Lower leg skin (tissue), 4 donors: ENCODE results near the gene ACOT6. TPM values are rescaled to one million over a fixed set of nuclear protein-coding genes. Genes with fewer than 3 reads are reported as not detected.
"Not testable (repeated sequence)": the region's sequence is repeated elsewhere in the genome, so short reads cannot be mapped to it uniquely, and the experiment has no call there.

Source experiments
- DNase-seq, 2 donors: peaks; one replicate each; pipeline ENCODE4 v3.0.0-alpha.2; 2019; ENCODE audit warnings: low spot score in 2 of 2
- H3K4me3 ChIP-seq: fragments of 200-600 bp; sonication (generic); 2 replicates; pipeline ENCODE4 v1.5.1; 2017; ENCODE audit warnings: mild to moderate bottlenecking, low read depth; ENCODE audit not compliant: poor library complexity, severe bottlenecking
- POLR2A ChIP-seq, 2 donors: fragments of 450-650 bp; IDR thresholded peaks; one replicate each; pipeline ENCODE4 v1.6.1; 2016 to 2017; ENCODE audit warnings: antibody characterized with exemption in 2 of 2, mild to moderate bottlenecking in 1 of 2, moderate library complexity in 1 of 2
- WGBS, 2 donors: methylation state at CpG; one replicate each; pipeline ENCODE4 v1.1.5; 2018; 5-methylcytosine and 5-hydroxymethylcytosine counted together
- intact Hi-C: fragments of 100-400 bp; cut with DNase I; formaldehyde crosslinking; loops from one replicate; pipeline ENCODE4 v1.15.0; 2023; ENCODE audit warnings: low total_unique reads
- total RNA-seq, 4 donors: library from RNA; depleted of rRNA; stranded (reverse); fragments of >200 nt; gene quantifications; one replicate each; pipeline ENCODE4 v1.1.0, GENCODE V29; 2016
- TF ChIP-seq, protein P1 (sequence below), 3 donors: fragments of 450-650 bp; IDR thresholded peaks; one replicate each; pipeline ENCODE4 v1.5.1; 2016; ENCODE audit warnings: antibody characterized with exemption in 3 of 3, mild to moderate bottlenecking in 3 of 3, moderate library complexity in 2 of 3

ACOT6 gene, protein sequence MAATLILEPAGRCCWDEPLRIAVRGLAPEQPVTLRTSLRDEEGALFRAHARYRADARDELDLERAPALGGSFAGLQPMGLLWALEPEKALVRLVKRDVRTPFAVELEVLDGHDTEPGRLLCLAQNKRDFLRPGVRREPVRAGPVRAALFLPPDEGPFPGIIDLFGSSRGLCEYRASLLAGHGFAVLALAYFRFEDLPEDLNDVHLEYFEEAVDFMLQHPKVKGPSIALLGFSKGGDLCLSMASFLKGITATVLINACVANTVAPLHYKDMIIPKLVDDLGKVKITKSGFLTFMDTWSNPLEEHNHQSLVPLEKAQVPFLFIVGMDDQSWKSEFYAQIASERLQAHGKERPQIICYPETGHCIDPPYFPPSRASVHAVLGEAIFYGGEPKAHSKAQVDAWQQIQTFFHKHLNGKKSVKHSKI
- total RNA-seq = under 1 TPM in 1 of 4 donors, not detected in 3; 0.45 TPM

DNA sequence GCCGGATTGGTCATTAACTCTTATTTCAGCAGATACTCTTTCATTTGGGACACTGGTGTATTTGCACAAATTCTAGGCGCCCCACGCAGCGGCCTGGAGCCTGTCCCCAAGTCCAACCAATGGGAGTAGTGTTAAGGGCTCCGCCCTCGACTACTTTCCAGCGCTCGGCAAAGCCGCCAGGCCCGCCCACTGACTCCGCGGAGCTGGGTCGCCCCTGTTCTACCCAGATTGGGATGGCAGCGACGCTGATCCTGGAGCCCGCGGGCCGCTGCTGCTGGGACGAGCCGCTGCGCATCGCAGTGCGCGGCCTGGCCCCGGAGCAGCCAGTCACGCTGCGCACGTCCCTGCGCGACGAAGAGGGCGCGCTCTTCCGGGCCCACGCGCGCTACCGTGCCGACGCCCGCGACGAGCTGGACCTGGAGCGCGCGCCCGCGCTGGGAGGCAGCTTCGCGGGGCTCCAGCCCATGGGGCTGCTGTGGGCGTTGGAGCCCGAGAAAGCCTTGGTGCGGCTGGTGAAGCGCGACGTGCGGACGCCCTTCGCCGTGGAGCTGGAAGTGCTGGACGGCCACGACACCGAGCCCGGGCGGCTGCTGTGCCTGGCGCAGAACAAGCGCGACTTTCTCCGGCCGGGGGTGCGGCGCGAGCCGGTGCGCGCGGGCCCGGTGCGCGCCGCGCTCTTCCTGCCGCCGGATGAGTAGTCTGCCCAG, at the start of gene ACOT6:
Gene ACOT6, plus strand, starts transcription at position 179 of the 707 bp plus-strand sequence. Its CDS starts 55 bp downstream, at position 234.
- peak; percentile 62 to 91 for DNase-seq

DNA sequence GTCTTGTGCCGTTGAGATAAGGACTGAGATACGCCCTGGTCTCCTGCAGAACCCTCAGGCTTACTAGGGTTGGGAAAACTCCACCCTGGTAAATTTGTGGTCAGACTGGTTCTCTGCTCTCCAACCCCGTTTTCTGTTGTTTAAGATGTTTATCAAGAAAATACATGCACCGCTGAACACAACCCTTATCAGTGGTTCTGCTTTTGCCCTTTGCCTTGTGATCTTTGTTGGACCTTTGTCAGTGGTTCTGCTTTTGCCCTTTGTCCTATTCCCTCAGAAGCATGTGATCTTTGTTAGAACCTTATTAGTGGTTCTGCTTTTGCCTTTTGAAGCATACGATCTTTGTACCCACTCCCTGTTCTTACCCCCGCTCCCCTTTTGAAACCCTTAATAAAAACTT, 49.6 kb upstream of the ACOT6 start:
- WGBS, 2 donors = 86 to 89% methylated on average over 6 of the region's 6 CpGs
- H3K4me3 ChIP-seq, intact Hi-C loops, DNase-seq: not testable (repeated sequence)

More for the DNA sequence above, at the start of gene ACOT6:
- intact Hi-C loops = no loop called here
- TF ChIP-seq, protein P1, sequence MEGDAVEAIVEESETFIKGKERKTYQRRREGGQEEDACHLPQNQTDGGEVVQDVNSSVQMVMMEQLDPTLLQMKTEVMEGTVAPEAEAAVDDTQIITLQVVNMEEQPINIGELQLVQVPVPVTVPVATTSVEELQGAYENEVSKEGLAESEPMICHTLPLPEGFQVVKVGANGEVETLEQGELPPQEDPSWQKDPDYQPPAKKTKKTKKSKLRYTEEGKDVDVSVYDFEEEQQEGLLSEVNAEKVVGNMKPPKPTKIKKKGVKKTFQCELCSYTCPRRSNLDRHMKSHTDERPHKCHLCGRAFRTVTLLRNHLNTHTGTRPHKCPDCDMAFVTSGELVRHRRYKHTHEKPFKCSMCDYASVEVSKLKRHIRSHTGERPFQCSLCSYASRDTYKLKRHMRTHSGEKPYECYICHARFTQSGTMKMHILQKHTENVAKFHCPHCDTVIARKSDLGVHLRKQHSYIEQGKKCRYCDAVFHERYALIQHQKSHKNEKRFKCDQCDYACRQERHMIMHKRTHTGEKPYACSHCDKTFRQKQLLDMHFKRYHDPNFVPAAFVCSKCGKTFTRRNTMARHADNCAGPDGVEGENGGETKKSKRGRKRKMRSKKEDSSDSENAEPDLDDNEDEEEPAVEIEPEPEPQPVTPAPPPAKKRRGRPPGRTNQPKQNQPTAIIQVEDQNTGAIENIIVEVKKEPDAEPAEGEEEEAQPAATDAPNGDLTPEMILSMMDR (IDR thresholded peaks at IDR 0.05) = no peak
- no peak for TF ChIP-seq POLR2A (IDR thresholded peaks at IDR 0.05)
- peak within 1 kb of the TSS; percentile 44 for H3K4me3 ChIP-seq
- WGBS, 2 donors = 0 to 1% methylated on average over 35 to 40 of the region's 84 CpGs

DNA sequence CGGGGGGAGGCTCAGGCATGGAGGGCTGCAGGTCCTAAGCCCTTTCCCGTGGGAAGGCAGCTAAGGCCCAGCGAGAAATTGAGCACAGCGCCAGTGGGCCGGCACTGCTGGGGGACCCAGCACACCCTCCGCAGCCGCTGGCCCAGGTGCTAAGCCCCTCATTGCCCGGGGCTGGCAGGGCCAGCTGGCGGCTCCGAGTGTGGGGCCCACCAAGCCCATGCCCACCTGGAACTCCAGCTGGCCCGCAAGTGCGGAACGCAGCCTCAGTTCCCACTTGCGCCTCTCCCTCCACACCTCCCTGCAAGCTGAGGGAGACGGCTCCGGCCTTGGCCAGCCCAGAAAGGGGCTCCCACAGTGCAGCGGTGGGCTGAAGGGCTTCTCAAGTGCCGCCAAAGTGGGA, 45.9 kb upstream of the ACOT6 start:
- WGBS, 2 donors = 91% methylated on average over 15 of the region's 18 CpGs; no CpG with 5 or more reads in 1 of the 2 donors
- DNase-seq, intact Hi-C loops, H3K4me3 ChIP-seq: not testable (repeated sequence)

DNA sequence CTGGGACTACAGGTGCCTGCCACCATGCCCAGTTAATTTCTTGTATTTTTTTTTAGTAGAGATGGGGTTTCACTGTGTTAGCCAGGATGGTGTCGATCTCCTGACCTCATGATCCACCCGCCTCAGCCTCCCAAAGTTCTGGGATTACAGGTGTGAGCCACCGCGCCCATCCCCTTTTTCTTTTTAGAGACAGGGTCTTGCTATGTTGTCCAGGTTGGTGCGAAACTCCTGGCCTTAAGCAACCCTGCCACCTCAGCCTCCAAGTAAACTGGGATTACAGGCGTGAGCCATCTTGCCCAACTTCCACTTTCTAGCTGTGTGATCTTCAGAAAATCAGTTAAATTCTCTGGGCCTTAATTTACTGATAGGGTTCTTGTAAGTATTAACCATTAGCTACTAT, 45.4 kb upstream of the ACOT6 start:
- WGBS, 2 donors = 100% methylated on average over 3 to 6 of the region's 6 CpGs
- DNase-seq, H3K4me3 ChIP-seq, intact Hi-C loops: not testable (repeated sequence)

DNA sequence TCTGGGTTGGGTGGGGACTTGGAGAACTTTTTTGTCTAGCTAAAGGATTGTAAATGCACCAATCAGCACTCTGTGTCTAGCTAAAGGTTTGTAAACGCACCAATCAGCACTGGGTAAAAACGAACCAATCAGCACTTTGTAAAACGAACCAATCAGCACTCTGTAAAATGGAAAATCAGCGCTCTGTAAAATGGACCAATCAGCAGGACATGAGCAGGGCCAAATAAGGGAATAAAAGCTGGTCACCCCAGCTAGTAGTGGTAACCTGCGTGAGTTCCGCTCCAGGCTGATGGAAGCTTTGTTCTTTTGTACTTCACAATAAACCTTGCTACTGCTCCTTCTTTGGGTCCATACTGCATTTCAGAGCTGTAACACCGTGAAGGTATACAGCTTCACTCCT, 45.0 kb upstream of the ACOT6 start:
- TF ChIP-seq, protein P1 (IDR thresholded peaks at IDR 0.05) = no peak
- TF ChIP-seq POLR2A (IDR thresholded peaks at IDR 0.05) = no peak
- intact Hi-C loops = no loop called here
- H3K4me3 ChIP-seq = no peak overlapping the region
- 91 to 94% methylated on average over 7 of the region's 7 CpGs for WGBS, 2 donors
- DNase-seq = no peak

DNA sequence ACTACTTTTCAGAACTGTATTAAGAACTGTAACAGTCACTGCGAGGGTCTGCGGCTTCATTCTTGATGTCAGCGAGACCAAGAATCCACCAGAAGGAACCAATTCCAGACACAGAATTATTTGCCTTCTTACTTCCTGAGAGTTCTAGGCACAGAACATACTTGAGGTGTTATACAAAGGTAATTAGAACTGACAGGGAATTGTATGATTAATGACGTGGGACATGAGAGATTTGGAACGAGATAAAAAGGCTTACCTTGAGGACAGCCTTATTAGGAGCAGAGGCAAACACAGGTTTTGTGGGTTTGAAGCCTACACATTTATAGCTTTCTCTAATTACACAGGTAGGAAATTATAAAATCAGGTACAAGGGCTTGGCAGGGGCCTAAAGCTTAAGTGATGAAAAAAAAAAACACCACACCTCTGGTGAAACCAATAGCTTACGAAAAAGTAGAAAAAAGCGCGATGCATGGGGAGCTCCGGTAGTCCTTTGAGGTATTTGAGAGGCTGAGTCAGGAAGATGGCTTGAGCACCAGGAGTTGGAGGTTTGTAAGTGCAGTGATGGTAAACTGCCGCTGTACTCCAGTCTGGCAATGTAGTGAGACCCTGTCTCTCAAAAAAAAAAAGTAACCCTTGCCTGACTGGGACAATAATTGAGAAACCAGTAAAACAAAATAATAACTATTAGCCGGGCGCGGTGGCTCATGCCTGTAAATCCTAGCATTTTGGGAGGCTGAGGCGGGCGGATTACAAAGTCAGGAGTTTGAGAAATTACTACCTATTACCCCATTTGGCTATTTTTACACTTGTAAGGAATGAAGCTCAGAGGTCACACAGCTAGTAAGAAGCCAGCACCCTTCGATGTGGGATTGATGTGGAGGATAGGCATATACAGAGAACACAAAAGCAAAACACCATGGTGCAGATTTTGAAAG, 44.1 kb upstream of the ACOT6 start:
- no peak for DNase-seq
- TF ChIP-seq POLR2A (IDR thresholded peaks at IDR 0.05) = no peak
- TF ChIP-seq, protein P1 (IDR thresholded peaks at IDR 0.05) = no peak
- no peak overlapping the region for H3K4me3 ChIP-seq
- 55 to 63% methylated on average over 16 of the region's 16 CpGs for WGBS, 2 donors
- intact Hi-C loops = no loop called here

DNA sequence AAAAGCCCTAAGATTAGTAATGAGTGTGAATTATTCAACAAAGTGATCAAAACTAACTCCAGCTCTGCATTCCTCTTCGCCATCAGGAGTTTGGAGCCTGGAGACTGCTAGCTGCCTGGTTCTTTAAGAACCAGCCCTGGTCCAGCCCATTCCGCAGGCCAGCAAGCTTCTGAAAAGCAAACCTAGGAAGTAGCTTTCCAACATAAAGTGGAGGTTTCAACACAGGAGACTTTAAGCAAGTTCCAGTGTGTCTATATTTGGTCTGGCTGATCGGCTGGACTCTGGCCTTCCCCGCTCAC, 43.5 kb upstream of the ACOT6 start:
- WGBS, 2 donors = 5% methylated on average over 4 of the region's 4 CpGs
- intact Hi-C loops = not testable (repeated sequence)
- H3K4me3 ChIP-seq = peak overlapping the region; percentile 28
- DNase-seq = peak in 1 of 2 donors; percentile 93

DNA sequence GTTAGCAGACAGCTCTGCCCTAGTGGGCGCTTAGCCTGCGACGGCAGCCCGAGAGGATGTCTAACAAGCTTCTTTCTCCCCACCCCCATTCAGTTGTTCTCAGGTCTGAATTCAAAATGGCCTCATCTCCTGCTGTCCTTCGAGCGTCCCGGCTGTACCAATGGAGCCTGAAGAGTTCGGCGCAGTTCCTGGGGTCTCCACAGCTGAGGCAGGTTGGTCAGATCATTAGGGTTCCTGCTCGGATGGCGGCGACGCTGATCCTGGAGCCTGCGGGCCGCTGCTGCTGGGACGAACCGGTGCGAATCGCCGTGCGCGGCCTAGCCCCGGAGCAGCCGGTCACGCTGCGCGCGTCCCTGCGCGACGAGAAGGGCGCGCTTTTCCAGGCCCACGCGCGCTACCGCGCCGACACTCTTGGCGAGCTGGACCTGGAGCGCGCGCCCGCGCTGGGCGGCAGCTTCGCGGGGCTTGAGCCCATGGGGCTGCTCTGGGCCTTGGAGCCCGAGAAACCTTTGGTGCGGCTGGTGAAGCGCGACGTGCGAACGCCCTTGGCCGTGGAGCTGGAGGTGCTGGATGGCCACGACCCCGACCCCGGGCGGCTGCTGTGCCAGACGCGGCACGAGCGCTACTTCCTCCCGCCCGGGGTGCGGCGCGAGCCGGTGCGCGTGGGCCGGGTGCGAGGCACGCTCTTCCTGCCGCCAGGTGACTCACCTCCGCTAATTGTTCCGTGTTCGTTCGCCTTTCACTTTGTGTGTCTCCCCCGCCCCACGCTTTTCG, 42.9 kb upstream of the ACOT6 start, which contains the start of gene ACOT2:
Gene ACOT2, plus strand, starts transcription at position 29 of the 774 bp plus-strand sequence. Its CDS starts 28 bp downstream, at position 57.
- H3K4me3 ChIP-seq = peak within 1 kb of the TSS; percentile 28
- intact Hi-C loops = not testable (repeated sequence)
- DNase-seq = peak; percentile 39 to 92
- WGBS, 2 donors = 0% methylated on average over 21 to 39 of the region's 83 CpGs
